Brain pericyte (primary cell): ENCODE data around the gene PLPPR3.
"Not testable (repeated sequence)": the region's sequence is repeated elsewhere in the genome, so short reads cannot be mapped to it uniquely, and the experiment has no call there.

Experiments
- DNase-seq: peaks from one replicate; pipeline ENCODE4 v3.0.0-alpha.2; 2012; ENCODE audit warnings: low read depth, low spot score

Gene PLPPR3

DNA sequence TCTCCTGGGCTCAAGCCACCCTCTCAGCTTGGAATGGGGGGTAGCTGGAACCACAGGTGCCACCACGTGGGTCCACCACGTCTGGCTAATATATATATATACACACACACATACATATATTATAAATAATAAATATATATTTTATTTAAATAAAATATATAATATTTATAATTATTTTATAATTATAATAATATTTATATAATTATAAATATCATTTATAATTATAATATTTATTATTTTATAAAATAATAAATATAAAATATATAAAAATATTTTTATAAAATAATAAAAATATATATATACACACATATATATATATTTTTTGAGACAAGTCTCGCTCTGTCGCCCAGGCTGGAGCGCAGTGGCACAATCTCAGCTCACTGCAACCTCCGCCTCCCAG lies 32.8 kb upstream of the PLPPR3 start:
- DNase-seq, result no peak

DNA sequence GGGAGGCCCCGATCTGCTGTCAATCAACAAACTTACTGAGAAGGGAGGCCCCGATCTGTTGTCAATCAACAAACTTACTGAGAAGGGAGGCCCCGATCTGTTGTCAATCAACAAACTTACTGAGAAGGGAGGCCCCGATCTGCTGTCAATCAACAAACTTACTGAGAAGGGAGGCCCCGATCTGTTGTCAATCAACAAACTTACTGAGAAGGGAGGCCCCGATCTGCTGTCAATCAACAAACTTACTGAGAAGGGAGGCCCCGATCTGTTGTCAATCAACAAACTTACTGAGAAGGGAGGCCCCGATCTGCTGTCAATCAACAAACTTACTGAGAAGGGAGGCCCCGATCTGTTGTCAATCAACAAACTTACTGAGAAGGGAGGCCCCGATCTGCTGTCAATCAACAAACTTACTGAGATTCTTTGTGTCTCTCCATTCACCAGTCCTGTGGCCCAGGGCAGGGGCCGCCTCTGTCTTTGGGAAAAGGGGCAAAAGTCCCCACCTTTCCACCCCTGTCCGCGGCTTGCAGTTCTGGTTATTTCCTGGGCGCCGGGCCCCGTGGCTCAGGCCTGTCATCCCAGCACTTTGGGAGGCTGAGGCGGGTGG lies 32.0 kb upstream of the PLPPR3 start:
- DNase-seq, result not testable (repeated sequence)

DNA sequence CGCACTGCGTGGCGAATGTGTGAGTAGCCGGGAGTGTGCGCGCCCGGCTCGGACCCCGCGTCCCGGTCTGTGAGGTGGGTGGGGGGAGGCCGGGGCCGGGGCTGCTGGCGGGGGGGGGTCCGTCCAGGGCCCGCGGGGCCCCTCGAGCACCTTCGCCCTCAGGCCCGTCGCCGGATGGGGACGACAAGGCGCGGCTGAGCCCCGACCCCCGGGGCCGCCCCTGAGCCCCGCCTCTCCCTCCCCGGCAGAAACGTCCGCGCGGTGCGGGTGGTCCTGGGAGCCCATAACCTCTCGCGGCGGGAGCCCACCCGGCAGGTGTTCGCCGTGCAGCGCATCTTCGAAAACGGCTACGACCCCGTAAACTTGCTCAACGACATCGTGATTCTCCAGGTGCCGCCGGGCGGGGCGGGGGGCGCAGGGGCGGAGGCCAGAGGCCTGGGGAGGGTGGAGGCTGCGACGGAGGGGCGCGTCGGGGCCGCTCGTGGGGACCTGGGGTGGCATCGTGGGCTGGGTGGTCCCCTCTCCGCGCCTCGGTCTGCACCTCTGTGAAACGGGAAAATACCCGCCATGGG lies 31.3 kb upstream of the PLPPR3 start:
- no peak for DNase-seq

DNA sequence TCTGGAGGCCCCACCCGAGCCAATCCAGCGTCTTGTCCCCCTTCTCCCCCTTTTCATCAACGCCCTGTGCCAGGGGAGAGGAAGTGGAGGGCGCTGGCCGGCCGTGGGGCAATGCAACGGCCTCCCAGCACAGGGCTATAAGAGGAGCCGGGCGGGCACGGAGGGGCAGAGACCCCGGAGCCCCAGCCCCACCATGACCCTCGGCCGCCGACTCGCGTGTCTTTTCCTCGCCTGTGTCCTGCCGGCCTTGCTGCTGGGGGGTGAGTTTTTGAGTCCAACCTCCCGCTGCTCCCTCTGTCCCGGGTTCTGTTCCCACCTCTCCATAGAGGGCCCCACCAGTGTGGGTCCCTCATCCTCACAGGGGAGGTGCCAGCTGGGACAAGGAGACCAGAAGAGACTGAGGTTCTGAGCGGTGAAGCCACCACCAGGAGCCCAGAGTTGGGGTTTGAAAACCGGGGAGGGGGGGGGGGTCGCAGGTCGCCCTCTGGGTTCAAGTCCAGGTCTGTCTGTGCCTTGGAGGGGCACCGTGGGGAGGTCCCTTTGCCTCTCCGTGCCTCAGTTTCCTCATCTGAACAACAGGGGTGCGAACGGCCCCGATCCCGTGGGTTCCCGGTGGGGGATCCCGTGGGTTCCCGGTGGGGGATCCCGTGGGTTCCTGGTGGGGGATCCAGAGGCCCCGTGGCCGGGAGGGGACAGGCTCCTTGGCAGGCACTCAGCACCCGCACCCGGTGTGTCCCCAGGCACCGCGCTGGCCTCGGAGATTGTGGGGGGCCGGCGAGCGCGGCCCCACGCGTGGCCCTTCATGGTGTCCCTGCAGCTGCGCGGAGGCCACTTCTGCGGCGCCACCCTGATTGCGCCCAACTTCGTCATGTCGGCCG lies 30.6 kb upstream of the PLPPR3 start, which contains the start of gene ELANE:
Gene ELANE (plus strand): TSS at position 168 of the 878 bp plus-strand sequence. CDS start 26 bp downstream, at position 194.
- no peak for DNase-seq

DNA sequence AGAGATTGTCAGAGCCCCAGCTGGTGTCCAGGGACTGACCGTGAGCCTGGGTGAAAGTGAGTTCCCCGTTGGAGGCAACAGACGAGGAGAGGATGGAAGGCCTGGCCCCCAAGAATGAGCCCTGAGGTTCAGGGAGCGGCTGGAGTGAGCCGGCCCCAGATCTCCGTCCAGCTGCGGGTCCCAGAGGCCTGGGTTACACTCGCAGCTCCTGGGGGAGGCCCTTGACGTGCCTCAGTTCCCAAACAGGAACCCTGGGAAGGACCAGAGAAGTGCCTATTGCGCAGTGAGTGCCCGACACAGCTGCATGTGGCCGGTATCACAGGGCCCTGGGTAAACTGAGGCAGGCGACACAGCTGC lies 29.2 kb upstream of the PLPPR3 start:
- no peak for DNase-seq

DNA sequence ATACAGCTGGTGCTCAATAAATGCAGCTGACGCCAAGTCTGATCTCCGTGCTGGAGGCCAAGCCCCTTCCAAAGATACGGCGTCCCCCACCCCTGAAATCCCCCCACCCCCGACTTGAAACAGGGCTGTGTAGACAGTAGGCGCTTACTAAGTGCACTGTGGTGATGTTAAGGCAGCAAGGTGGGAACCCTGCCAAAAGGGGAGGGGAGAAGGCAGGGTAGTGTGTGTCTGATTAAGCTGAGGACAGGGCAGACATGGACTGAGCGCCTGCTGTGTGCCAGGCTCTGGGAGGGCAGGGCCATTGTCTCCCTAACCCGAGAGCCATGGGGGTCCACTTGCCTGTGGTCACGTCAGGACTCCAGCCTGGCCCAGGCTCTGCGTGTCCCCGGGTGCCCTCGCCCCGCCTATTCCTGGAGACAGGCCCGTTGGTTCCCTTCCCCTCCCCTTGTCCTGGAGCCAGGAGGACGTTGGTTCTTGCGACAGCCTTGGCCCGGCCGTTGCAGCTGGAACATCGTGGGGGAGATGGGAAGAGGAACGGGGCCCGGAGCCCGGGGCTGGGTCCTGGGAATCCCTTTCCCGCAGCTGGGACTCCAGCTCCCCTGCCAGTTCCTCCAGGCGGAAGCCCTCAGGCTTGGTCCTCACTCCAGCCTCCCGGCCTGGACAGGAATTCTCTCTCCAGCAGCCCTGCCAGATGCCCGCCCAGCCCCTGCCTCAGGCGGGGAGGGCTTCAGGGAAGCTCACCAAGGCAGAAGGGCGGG lies 28.6 kb upstream of the PLPPR3 start:
- peak; percentile 99 for DNase-seq

DNA sequence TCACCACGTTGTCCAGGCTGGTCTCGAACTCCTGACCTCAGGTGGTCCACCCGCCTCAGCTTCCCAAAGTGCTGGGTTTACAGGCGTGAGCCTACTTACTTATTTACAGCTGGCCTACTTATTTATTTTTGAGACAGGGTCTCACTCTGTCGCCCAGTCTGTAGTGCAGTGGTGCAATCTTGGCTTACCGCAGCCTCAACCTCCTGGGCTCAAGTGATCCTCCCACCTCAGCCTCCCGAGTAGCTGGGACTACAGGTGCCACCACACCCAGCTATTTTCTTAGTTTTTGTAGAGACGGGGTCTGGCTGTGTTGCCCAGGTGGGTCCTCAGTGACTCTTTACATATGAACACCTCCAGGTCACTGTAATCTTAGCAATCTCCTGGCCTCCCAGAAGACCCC lies 27.4 kb upstream of the PLPPR3 start:
- not testable (repeated sequence) for DNase-seq

DNA sequence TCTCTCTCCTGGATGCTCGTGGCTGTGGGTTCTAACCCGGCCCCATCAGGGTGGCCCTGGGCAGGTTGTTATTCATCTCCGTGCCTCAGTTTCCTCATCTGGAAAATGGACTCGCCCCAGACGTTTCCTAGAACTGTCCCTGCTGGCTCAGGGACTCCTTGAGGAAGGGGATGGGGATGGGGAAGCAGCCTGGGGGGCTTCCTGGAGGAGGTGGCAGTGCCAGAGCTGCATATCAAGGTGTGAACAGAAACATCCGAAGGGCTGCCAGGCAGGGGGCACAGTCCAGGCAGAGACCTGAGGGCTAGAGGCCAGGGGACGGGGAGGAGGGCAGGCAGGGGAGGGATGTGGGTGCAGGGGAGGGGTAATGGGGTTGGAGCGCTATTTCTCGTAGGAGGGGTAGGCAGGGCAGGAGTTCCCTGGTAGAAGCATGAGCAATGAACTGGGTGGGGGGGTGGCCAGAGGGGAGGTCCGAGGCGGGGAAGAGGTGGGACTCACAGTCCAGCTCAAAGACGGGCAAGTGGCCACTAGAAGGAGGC lies 26.7 kb upstream of the PLPPR3 start:
- no peak for DNase-seq

DNA sequence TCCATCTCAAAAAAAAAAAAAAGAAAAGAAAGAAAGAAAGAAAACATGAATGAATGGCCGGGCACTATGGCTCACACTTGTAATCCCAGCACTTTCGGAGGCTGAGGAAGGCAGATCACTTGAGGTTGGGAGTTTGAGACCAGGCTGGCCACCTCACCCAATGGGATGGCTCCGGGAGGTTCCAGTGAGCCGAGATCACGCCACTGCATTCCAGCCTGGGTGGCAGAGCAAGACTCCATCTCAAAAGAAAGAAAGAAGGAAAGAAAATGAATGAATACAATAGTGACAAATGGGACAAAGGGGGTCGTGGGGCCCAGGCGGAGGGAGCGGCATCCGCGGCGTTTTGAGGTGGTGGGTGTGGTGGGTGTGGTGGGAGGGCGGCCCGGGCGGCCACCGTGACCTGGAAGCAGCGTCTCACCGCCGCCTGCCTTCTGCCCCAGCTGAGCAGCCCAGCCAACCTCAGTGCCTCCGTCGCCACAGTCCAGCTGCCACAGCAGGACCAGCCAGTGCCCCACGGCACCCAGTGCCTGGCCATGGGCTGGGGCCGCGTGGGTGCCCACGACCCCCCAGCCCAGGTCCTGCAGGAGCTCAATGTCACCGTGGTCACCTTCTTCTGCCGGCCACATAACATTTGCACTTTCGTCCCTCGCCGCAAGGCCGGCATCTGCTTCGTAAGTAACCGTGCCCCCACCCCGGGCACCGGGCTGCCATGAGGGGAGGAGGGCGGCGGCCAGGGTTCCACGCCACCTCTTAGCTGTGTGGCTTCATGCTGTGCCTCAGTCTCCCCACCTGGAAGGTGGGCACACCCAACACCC lies 24.2 kb upstream of the PLPPR3 start:
- no peak for DNase-seq

DNA sequence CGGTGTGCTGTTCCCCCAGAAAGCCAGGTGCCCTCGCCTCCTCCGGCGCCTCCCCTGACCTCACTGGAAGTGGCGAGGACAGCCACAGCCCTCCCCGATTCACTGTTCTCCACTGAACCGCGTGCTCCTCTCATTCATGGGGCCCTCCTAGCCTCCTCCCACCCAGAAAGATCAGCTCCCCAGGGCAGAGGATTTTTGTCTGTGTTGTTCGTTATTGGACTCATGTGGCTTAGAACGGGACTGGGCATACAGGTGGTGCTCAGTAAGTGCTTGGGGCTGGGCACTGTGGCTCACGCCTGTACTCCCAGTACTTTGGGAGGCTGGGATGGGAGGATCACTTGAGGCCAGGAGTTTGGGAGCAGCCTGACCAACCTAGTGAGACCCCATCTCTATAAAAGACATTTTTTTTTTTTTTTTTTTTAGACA lies 22.8 kb upstream of the PLPPR3 start:
- no peak for DNase-seq

DNA sequence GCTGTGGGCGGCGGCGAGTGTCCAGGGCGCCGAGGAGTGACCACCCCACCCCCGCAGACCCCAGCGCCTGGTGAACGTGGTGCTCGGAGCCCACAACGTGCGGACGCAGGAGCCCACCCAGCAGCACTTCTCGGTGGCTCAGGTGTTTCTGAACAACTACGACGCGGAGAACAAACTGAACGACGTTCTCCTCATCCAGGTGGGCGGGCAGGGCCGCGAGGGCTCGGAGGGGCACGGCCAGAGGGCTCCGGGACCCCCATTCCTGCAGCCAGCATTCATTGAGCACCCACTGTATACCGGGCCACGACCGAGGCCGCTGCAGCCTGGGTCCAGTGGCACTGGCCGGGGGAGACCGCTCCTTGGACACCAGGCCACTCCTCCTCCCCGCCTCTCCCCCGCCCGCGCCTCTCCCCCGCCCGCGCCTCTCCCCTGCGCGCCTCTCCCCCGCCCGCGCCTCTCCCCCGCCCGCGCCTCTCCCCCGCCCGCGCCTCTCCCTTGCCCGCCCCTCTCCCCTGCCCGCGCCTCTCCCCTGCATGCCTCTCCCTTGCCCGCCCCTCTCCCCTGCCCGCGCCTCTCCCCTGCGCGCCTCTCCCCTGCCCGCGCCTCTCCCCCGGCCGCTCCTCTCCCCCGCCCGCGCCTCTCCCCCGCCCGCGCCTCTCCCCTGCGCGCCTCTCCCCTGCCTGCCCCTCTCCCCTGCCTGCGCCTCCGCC lies 22.2 kb upstream of the PLPPR3 start:
- DNase-seq, result no peak

DNA sequence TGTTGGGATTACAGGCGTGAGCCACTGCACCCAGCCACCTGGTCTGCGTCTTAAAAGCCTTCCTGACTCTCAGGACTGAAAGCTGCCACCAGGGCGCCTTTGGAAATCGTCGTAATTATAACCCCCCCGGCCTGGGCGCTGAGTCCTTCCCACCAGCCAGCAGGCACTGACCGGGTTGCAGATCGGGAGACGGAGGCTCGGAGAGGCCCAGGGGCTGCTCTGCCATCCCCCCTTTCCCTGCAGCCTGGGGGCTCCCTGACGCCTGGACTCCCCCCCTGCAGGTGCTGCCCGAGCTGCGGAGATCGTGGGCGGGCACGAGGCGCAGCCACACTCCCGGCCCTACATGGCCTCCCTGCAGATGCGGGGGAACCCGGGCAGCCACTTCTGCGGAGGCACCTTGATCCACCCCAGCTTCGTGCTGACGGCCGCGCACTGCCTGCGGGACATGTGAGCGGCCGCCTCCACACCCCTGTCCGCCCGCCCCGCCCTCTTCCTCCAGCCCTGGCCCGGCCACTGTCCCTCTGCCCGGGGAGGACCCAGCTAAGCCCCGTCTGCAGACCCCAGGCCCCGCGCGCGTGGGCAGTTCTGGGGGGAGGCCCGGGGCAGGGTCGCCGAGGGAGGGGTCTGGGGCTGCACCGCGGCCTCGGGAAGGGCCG lies 21.6 kb upstream of the PLPPR3 start:
- DNase-seq, result no peak

DNA sequence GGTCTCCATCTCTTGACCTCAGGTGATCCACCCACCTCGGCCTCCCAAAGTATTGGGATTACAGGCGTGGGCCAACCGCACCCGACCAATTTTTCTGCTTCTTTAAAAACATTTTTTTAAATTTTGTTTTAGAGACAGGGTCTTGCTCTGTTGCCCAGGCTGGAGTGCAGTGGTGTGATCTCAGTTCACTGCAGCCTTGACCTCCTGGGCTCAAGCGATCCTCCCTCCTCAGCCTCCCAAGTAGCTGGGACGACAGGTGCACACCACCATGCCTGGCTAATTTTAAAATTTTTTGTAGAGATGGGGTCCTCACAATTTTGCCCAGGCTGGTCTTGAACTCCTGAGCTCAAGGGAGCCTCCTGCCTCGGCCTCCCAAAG lies 21.0 kb upstream of the PLPPR3 start:
- not testable (repeated sequence) for DNase-seq

DNA sequence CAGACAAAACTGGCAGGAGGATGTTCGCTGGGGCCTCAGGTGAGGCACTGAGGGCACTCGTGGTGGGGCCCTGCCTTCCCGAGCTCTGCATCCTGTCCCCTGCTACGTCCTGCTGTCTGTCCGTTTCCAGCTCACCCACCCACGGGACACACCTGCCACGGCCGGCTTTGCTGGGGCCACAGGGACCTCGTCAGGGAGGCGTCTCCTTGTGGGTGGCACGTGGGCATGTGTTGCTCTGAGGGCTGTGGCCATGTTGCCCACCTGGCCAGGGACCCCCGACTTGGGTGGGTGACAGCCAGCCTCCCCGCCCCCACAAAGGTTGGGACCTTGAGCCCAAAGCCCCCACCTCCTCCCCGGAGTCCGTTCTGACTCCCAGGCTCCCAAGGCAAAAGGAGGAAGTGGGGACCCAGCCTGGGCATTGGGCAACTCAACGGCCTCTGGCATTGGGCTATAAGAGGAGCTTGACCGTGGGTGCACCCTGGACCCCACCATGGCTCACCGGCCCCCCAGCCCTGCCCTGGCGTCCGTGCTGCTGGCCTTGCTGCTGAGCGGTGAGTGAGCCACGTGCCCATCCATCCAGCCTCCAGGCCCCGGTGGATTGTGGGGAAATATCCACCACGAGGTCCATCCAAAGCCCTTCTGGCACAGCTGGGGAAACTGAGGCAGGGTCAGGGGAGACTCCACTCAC lies 18.9 kb upstream of the PLPPR3 start, which contains the start of gene PRTN3:
Gene PRTN3 (plus strand): TSS at position 481 of the 688 bp plus-strand sequence. CDS start 10 bp downstream, at position 491.
- no peak for DNase-seq

DNA sequence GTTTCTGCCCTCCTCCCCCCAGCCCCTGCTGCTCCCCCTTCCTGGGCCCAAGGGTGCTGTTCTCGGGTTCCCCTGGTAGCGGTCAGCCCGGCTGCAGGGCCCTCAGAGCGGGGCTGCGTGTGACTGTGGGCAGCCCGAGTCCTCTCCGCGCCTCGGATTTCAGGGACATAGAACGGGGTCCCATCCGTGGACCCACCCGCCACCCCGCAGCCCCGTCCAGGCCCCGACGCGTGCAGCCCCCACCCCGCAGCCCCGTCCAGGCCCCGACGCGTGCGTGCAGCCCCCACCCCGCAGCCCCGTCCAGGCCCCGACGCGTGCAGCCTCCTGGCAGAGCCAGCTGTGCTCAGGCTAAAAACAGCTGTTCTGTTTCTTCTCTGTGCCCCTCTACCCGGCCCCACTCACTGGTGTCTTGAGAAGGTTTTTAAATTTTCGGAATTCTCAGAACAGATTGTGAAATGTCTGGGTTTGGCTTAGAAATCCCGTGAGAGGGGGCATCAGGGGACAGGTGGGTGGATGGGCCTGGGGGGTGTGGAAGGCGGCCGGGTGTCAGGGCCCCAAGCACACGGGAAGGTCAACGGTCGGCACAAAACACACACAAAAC lies 13.6 kb upstream of the PLPPR3 start:
- DNase-seq, result no peak

DNA sequence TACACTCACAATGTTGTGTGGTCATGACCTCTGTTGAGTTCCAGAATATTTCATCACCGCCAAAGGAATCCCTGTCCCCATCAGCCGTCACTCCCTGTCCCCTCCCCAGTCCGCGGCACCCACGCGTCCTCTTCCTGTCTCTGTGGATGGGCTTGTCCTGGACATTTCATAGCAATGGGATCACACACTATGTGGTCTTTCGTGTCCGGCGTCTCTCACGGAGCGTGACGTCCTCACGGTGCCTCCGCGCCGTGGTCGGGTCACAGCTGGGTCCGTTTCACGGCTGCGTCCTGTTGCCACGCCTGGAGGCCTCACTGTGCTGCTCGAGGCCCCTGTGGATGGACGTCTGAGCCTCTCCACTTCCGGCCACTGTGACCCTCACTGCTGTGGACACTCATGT lies 12.5 kb upstream of the PLPPR3 start:
- no peak for DNase-seq

DNA sequence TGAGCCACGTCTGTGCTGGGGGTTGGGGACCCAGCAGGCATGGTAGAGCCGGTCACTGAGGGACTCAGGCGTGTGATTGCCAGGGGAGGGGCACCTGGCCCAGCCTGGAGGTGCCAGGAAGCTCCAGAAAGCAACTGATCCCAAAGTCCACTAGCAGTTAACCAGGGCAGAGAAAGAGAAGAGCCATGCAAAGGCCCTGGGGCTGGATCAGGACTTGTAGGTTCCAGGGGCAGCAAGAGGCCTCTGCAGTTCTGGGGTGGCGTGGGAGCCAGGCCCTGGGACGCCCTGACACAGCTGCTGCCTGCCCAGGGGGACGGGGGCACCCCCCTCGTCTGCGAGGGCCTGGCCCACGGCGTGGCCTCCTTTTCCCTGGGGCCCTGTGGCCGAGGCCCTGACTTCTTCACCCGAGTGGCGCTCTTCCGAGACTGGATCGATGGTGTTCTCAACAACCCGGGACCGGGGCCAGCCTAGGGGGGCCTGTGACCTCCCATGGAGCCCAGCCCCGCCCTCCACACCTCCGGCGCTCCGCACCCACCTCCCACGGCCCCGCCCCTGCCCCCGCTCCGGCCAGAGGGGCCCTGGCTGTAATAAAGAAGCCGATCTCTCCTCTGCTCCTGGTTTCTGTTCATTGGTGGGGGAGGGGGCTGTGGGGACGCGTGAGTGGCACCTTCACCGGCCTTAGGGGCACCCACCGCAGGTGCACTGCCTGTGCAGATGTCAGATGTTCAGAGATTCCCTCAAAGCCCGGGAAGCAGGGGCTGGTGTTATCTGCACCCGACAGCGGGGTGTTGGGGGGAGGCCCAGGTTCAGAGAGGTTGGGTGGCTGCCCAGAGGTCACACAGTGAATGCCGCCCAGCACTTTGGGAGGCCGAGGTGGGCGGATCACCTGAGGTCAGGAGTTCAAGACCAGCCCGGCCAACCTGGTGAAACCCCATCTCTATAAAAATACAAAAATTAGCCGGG lies 9.9 kb upstream of the PLPPR3 start:
- no peak for DNase-seq
